AG10803 (cell line): Measurements from ENCODE around the gene SNX6.
"Not testable (repeated sequence)": the region's sequence is repeated elsewhere in the genome, so short reads cannot be mapped to it uniquely, and the experiment has no call there.

ENCODE experiments used
- DNase-seq: peaks from one replicate; pipeline ENCODE4 v3.0.0; 2010; ENCODE audit warnings: low read depth
- H3K4me3 ChIP-seq: 2 replicates; pipeline ENCODE4 v1.5.1; 2011; ENCODE audit warnings: mild to moderate bottlenecking, low read length, control low read depth
- CTCF ChIP-seq: conservative IDR thresholded peaks from 2 replicates; pipeline ENCODE4 v1.5.1; 2011; ENCODE audit warnings: mild to moderate bottlenecking, low read length, control low read depth, inconsistent platforms

Gene SNX6

GRCh38 chr14:34536951-34537676, 92.8 kb downstream of the SNX6 start:
- no peak overlapping the region for H3K4me3 ChIP-seq
- TF ChIP-seq CTCF = no peak
- peak; percentile 65 for DNase-seq

- no peak for DNase-seq
- no peak for TF ChIP-seq CTCF
- no peak overlapping the region for H3K4me3 ChIP-seq
These were observed 102.4 kb downstream of the SNX6 start for GRCh38 chr14:34527591-34527990.

GRCh38 chr14:34524216-34524615, 105.7 kb downstream of the SNX6 start:
- DNase-seq = not testable (repeated sequence)

GRCh38 chr14:34522496-34522895, 107.5 kb downstream of the SNX6 start:
- H3K4me3 ChIP-seq = no peak overlapping the region
- TF ChIP-seq CTCF = no peak
- DNase-seq = no peak

More at GRCh38 chr14:34524216-34524615, 105.7 kb downstream of the SNX6 start:
- not testable (repeated sequence) for H3K4me3 ChIP-seq

- DNase-seq, H3K4me3 ChIP-seq: not testable (repeated sequence)
These were observed 108.9 kb downstream of the SNX6 start for GRCh38 chr14:34521071-34521470.

- not testable (repeated sequence) for H3K4me3 ChIP-seq, DNase-seq
These were observed 109.5 kb downstream of the SNX6 start for GRCh38 chr14:34520304-34520970.
